Keratinocyte (primary cell): ENCODE results near the gene MAPKBP1. TPM values are rescaled to one million over a fixed set of nuclear protein-coding genes. Genes with fewer than 3 reads are reported as not detected.

Source experiments
- DNase-seq: peaks from one replicate; pipeline ENCODE4 v3.0.0-alpha.2; 2011; ENCODE audit warnings: low read depth, missing footprints, low spot score
- FAIRE-seq: peaks from 2 replicates; lab custom pipeline; 2011; peaks lifted over from hg19 to GRCh38; lab: Jason Lieb, UNC
- H2AFZ ChIP-seq: 2 replicates; pipeline ENCODE4 v1.6.0; 2012; ENCODE audit warnings: low read length, control low read depth, inconsistent platforms; ENCODE audit not compliant: control insufficient read depth
- H3K27ac ChIP-seq: 2 replicates; pipeline ENCODE4 v1.5.1; 2011; ENCODE audit warnings: low read length; ENCODE audit not compliant: control insufficient read depth, insufficient read depth
- H3K27me3 ChIP-seq: 3 replicates; pipeline ENCODE4 v1.6.0; 2011; ENCODE audit warnings: low read length; ENCODE audit not compliant: control insufficient read depth, insufficient read depth; ENCODE audit errors: extremely low read depth
- H3K36me3 ChIP-seq, 2 experiments: 2 replicates in 1 of 2; 3 replicates in 1 of 2; pipeline ENCODE4 v1.5.1; 2011; ENCODE audit warnings: low read length in 2 of 2, mild to moderate bottlenecking in 1 of 2; ENCODE audit not compliant: control insufficient read depth in 2 of 2, insufficient read depth in 2 of 2; ENCODE audit errors: extremely low read depth in 1 of 2
- H3K4me1 ChIP-seq: 3 replicates; pipeline ENCODE4 v1.5.1; 2011; ENCODE audit warnings: low read length; ENCODE audit not compliant: control insufficient read depth, insufficient read depth; ENCODE audit errors: extremely low read depth
- H3K4me2 ChIP-seq: 3 replicates; pipeline ENCODE4 v1.6.0; 2011; ENCODE audit warnings: low read depth, low read length; ENCODE audit not compliant: control insufficient read depth, insufficient read depth; ENCODE audit errors: extremely low read depth
- H3K4me3 ChIP-seq, 3 experiments: fragments of 200-600 bp in 1 of 3; sonication (generic) in 1 of 3; 2 replicates in 2 of 3; 3 replicates in 1 of 3; pipeline ENCODE4 v1.5.1; 2011 to 2016; ENCODE audit warnings: low read length in 3 of 3, mild to moderate bottlenecking in 3 of 3, control low read depth in 2 of 3, inconsistent platforms in 1 of 3, low read depth in 1 of 3, mixed read lengths in 1 of 3, mixed run types in 1 of 3, moderate library complexity in 1 of 3; ENCODE audit not compliant: control insufficient read depth in 2 of 3, insufficient read depth in 2 of 3; ENCODE audit errors: extremely low read depth in 1 of 3
- H3K79me2 ChIP-seq: 2 replicates; pipeline ENCODE4 v1.6.0; 2012; ENCODE audit warnings: low read length; ENCODE audit not compliant: control insufficient read depth, insufficient read depth
- H3K9ac ChIP-seq: 3 replicates; pipeline ENCODE4 v1.6.0; 2011; ENCODE audit warnings: low read length; ENCODE audit not compliant: control insufficient read depth, insufficient read depth; ENCODE audit errors: extremely low read depth
- H3K9me1 ChIP-seq: 3 replicates; pipeline ENCODE4 v1.6.0; 2011; ENCODE audit warnings: low read length; ENCODE audit not compliant: control insufficient read depth, insufficient read depth; ENCODE audit errors: extremely low read depth
- H3K9me3 ChIP-seq: 2 replicates; pipeline ENCODE4 v1.5.1; 2012; ENCODE audit warnings: low read depth, low read length; ENCODE audit not compliant: control insufficient read depth
- H4K20me1 ChIP-seq: 3 replicates; pipeline ENCODE4 v1.6.0; 2011; ENCODE audit warnings: low read length; ENCODE audit not compliant: control insufficient read depth, insufficient read depth; ENCODE audit errors: extremely low read depth
- EZH2 ChIP-seq: IDR thresholded peaks from one replicate; pipeline ENCODE4 v1.6.1; 2012; ENCODE audit warnings: inconsistent platforms, mild to moderate bottlenecking, low read length, moderate library complexity
- dilution Hi-C: fragments of 300-500 bp; cut with MboI; formaldehyde crosslinking; loops from one replicate; pipeline ENCODE4 v1.7.0; 2020; ENCODE audit warnings: low sequenced_read_pairs; ENCODE audit not compliant: extremely low pct_ligation_motif_present
- polyA plus RNA-seq, 5 experiments: library from polyadenylated mRNA; depleted of rRNA in 3 of 5; stranded (reverse) in 3 of 5; stranded (forward) in 1 of 5; unstranded in 1 of 5; fragments of >200 nt; gene quantifications; 1 replicate in 1 of 5; 2 replicates in 3 of 5; 3 replicates in 1 of 5; pipeline versions ENCODE4 v1.2.1 to v1.2.3, GENCODE V29; 2011 to 2012; ENCODE audit warnings: missing spikeins in 2 of 5, low read depth in 1 of 5, low replicate concordance in 1 of 5
- TF ChIP-seq, protein P1 (sequence below), 3 experiments: IDR thresholded peaks in 1 of 3; conservative IDR thresholded peaks in 1 of 3; optimal IDR thresholded peaks in 1 of 3; 2 replicates in 2 of 3; 3 replicates in 1 of 3; pipeline versions ENCODE3 to v1.5.1; 2011; ENCODE audit warnings: low read length in 3 of 3, mild to moderate bottlenecking in 3 of 3, moderate library complexity in 2 of 3, control low read depth in 1 of 3, inconsistent platforms in 1 of 3; ENCODE audit not compliant: insufficient read depth in 2 of 3; ENCODE audit errors: extremely low read depth in 1 of 3

The MAPKBP1 gene
- polyA plus RNA-seq, 1 donor (not counting 4 experiments of a cell fraction or from before 2014, with no cell fraction given): 18.3 TPM

DNA sequence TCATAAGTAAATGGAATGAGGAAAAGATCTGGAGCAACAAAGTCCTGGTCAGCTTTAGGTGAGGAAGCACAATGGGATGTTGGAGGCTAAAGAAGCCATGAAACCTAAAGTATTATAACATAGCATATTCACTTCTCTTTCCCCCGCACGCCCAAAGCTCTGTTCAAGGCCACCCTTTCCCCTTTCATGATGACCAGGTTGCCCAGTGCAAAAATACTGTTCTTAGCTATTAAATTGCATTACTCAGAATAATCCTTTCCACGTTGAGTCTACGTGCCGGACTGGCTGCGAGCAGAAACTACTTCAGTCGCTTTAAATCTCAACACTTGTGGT lies 589 bp upstream of the MAPKBP1 start:
- dilution Hi-C loops: no loop called here
- DNase-seq: no peak
- peaks cover 40% of the 10 kb centered on the region for H3K4me1 ChIP-seq

DNA sequence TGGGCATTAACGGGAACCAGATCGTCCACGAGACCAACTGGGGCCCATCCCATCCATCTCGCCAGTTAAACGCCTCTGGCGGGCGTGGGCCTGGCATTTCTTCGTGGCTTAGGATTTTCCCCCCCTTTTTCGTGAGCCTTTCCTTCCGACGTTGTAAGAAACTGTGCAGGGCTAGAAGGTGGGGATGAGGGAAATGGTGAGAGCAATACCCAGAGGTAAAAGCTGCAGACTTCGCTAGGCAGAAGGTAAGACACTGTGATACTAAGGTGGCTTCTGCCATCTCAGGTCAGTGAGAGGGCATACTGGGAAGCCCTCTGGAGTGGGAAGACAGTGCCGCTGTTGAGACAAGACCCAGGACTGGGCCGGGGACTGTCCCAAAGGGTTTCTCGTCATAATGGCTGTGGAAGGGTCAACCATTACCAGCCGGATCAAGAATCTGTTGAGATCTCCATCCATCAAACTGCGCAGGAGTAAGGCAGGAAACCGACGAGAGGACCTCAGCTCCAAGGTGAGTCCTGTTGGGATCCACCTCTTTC lies 666 bp downstream of the MAPKBP1 start:
- H2AFZ ChIP-seq: peak overlapping the region; percentile 50
- H3K9me1 ChIP-seq: no peaks in the 10 kb centered on the region
- FAIRE-seq: no peak

More for the DNA sequence above, 589 bp upstream of the MAPKBP1 start:
- H2AFZ ChIP-seq: peak overlapping the region; percentile 92
- H3K79me2 ChIP-seq: peaks cover 38% of the 10 kb centered on the region
- peak overlapping the region; percentile 6 to 71 (median 61) for H3K4me3 ChIP-seq
- H3K9me1 ChIP-seq: no peaks in the 10 kb centered on the region
- peak overlapping the region; percentile 95 for H3K27ac ChIP-seq
- no peak for FAIRE-seq
- peaks cover 1 to 4% of the 10 kb centered on the region in 2 experiments for H3K36me3 ChIP-seq
- H4K20me1 ChIP-seq: no peaks in the 10 kb centered on the region
- TF ChIP-seq, protein P1, sequence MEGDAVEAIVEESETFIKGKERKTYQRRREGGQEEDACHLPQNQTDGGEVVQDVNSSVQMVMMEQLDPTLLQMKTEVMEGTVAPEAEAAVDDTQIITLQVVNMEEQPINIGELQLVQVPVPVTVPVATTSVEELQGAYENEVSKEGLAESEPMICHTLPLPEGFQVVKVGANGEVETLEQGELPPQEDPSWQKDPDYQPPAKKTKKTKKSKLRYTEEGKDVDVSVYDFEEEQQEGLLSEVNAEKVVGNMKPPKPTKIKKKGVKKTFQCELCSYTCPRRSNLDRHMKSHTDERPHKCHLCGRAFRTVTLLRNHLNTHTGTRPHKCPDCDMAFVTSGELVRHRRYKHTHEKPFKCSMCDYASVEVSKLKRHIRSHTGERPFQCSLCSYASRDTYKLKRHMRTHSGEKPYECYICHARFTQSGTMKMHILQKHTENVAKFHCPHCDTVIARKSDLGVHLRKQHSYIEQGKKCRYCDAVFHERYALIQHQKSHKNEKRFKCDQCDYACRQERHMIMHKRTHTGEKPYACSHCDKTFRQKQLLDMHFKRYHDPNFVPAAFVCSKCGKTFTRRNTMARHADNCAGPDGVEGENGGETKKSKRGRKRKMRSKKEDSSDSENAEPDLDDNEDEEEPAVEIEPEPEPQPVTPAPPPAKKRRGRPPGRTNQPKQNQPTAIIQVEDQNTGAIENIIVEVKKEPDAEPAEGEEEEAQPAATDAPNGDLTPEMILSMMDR (optimal IDR thresholded peaks at IDR 0.05 in 1 of 3, IDR thresholded peaks at IDR 0.05 in 1 of 3, conservative IDR thresholded peaks at IDR 0.05 in 1 of 3; ENCODE audit: extremely low read depth in 1 of 3, insufficient read depth in 2 of 3, low read length in 3 of 3): no peak
- no peak for TF ChIP-seq EZH2
- H3K9me3 ChIP-seq: no peaks in the 10 kb centered on the region
- peak overlapping the region; percentile 96 for H3K4me2 ChIP-seq
- no peaks in the 10 kb centered on the region for H3K27me3 ChIP-seq
- peak overlapping the region; percentile 84 for H3K9ac ChIP-seq

More for the DNA sequence above, 666 bp downstream of the MAPKBP1 start:
- dilution Hi-C loops: no loop called here
- H3K9me3 ChIP-seq: no peaks in the 10 kb centered on the region
- H3K9ac ChIP-seq: peak overlapping the region; percentile 84
- no peak for TF ChIP-seq EZH2
- TF ChIP-seq, protein P1 (optimal IDR thresholded peaks at IDR 0.05 in 1 of 3, IDR thresholded peaks at IDR 0.05 in 1 of 3, conservative IDR thresholded peaks at IDR 0.05 in 1 of 3; ENCODE audit: extremely low read depth in 1 of 3, insufficient read depth in 2 of 3, low read length in 3 of 3): no peak
- H3K4me1 ChIP-seq: peaks cover 52% of the 10 kb centered on the region
- H3K4me3 ChIP-seq: peak overlapping the region; percentile 62 to 76 (median 72)
- no peaks in the 10 kb centered on the region for H3K27me3 ChIP-seq
- H4K20me1 ChIP-seq: no peaks in the 10 kb centered on the region
- H3K4me2 ChIP-seq: peak overlapping the region; percentile 86
- DNase-seq: no peak
- H3K36me3 ChIP-seq: no peaks in the 10 kb centered on the region
- peaks cover 50% of the 10 kb centered on the region for H3K79me2 ChIP-seq
- peak overlapping the region; percentile 95 for H3K27ac ChIP-seq
